ENCODE data around the gene RRAS2. TPM values are rescaled to one million over a fixed set of nuclear protein-coding genes. Genes with fewer than 3 reads are reported as not detected.

RRAS2 gene
- total and polyA plus RNA-seq, 12 donors = 9.2 to 59.3 (median 26.6) TPM

- no peak overlapping the region for H3K4me3 ChIP-seq
- H3K4me1 ChIP-seq (replicated peaks in 1 of 2) = no peaks in the 10 kb centered on the region
- H3K27me3 ChIP-seq = no peaks in the 10 kb centered on the region
- WGBS, 4 donors = 37 to 74% (median 64%) methylated on average over 1 of the region's 1 CpG
- no peak overlapping the region for H3K27ac ChIP-seq
- intact Hi-C loops (cut with DNase I) = no loop called here
- DNase-seq = no peak
- TF ChIP-seq POLR2A (IDR thresholded peaks at IDR 0.05) (no peak), CTCF (IDR thresholded peaks at IDR 0.05) (no peak)
- no peaks in the 10 kb centered on the region for H3K9me3 ChIP-seq (replicated peaks in 1 of 3)
- no peaks in the 10 kb centered on the region for H3K36me3 ChIP-seq (replicated peaks in 1 of 2)
Measured at GRCh38 chr11:14399087-14399486, 40.1 kb upstream of the RRAS2 start.

DNA sequence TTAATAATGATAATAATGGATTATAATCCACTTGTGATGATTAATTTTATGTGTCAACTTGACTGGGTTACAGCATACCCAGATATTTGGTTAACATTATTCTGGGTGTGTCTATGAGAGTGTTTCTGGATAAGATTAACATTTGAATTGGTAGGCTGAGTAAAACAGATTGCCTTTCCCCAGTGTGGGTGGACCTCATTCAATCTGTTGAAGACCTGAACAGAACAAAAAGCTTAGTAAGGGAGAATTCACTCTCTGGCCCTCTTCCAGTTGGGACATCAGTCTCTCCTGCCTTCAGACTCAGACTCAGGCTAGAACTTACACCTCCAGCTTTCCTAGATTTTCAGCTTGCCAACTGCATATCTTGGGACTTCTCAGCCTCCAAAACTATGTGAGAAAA lies 37.3 kb upstream of the RRAS2 start:
- no peak for TF ChIP-seq POLR2A (IDR thresholded peaks at IDR 0.05)
- TF ChIP-seq CTCF (IDR thresholded peaks at IDR 0.05) = no peak
- intact Hi-C loops (cut with DNase I) = no loop called here
- Histone ChIP-seq H3K36me3 (replicated peaks in 1 of 2) (no peaks in the 10 kb centered on the region), H3K27me3 (no peaks in the 10 kb centered on the region), H3K9me3 (replicated peaks in 1 of 3) (no peaks in the 10 kb centered on the region), H3K4me1 (replicated peaks in 1 of 2) (no peaks in the 10 kb centered on the region), H3K4me3 (no peak overlapping the region), H3K27ac (no peak overlapping the region)
- no peak for DNase-seq

- intact Hi-C loops (cut with DNase I) = no loop called here
- 84 to 90% (median 86%) methylated on average over 6 of the region's 6 CpGs for WGBS, 4 donors
- no peak overlapping the region for H3K4me3 ChIP-seq
- no peaks in the 10 kb centered on the region for H3K36me3 ChIP-seq (replicated peaks in 1 of 2)
- no peaks in the 10 kb centered on the region for H3K27me3 ChIP-seq
- TF ChIP-seq POLR2A (IDR thresholded peaks at IDR 0.05) (no peak), CTCF (IDR thresholded peaks at IDR 0.05) (no peak)
- H3K9me3 ChIP-seq (replicated peaks in 1 of 3) = no peaks in the 10 kb centered on the region
- DNase-seq = no peak
- H3K4me1 ChIP-seq (replicated peaks in 1 of 2) = no peaks in the 10 kb centered on the region
- no peak overlapping the region for H3K27ac ChIP-seq
Measured at GRCh38 chr11:14393889-14394288, 34.9 kb upstream of the RRAS2 start.

- TF ChIP-seq CTCF (IDR thresholded peaks at IDR 0.05) = no peak
- TF ChIP-seq POLR2A (IDR thresholded peaks at IDR 0.05) = no peak
- H3K27me3 ChIP-seq = no peaks in the 10 kb centered on the region
- H3K27ac ChIP-seq = no peak overlapping the region
- no peak for DNase-seq
- H3K4me3 ChIP-seq = no peak overlapping the region
- no peaks in the 10 kb centered on the region for H3K9me3 ChIP-seq (replicated peaks in 1 of 3)
- H3K4me1 ChIP-seq (replicated peaks in 1 of 2) = no peaks in the 10 kb centered on the region
- no peaks in the 10 kb centered on the region for H3K36me3 ChIP-seq (replicated peaks in 1 of 2)
- 87 to 92% (median 88%) methylated on average over 5 of the region's 5 CpGs for WGBS, 4 donors
- intact Hi-C loops (cut with DNase I) = no loop called here
Measured at GRCh38 chr11:14393129-14393528, 34.1 kb upstream of the RRAS2 start.

Data from adrenal gland (tissue), 12 donors.